HEK293 (cell line): ENCODE measurements around the gene TBX3.

Experiments used
- FEZF1 ChIP-seq: fragments of 450-650 bp; formaldehyde crosslinking; IDR thresholded peaks from 2 replicates; pipeline ENCODE4 v1.5.1; 2016; ENCODE audit warnings: missing biosample characterization, missing genetic modification characterization
- GFI1B ChIP-seq: fragments of 450-650 bp; formaldehyde crosslinking; IDR thresholded peaks from 2 replicates; pipeline ENCODE4 v1.5.1; 2016; ENCODE audit warnings: missing biosample characterization, missing genetic modification characterization
- GLI2 ChIP-seq: fragments of 450-650 bp; formaldehyde crosslinking; IDR thresholded peaks from 2 replicates; pipeline ENCODE4; 2017; ENCODE audit warnings: missing biosample characterization, missing genetic modification characterization, low read depth, borderline replicate concordance
- PBX3 ChIP-seq: sonication (generic); formaldehyde crosslinking; IDR thresholded peaks from 2 replicates; pipeline ENCODE4 v1.8.1; 2022; ENCODE audit warnings: mild to moderate bottlenecking, moderate library complexity, missing genetic modification reagents
- SETDB1 ChIP-seq: IDR thresholded peaks from one replicate; pipeline ENCODE4 v1.6.1; 2017; ENCODE audit warnings: mild to moderate bottlenecking, low read length, moderate library complexity, mixed read lengths; ENCODE audit not compliant: insufficient read length
- SP3 ChIP-seq: fragments of 450-650 bp; formaldehyde crosslinking; IDR thresholded peaks from 2 replicates; pipeline ENCODE4 v1.5.1; 2016; ENCODE audit warnings: missing biosample characterization, missing genetic modification characterization
- TRIM28 ChIP-seq: IDR thresholded peaks from 2 replicates; pipeline ENCODE4 v1.6.1; 2011; ENCODE audit warnings: low read length, control low read depth, borderline replicate concordance
- ZBTB21 ChIP-seq: fragments of 450-650 bp; formaldehyde crosslinking; IDR thresholded peaks from 2 replicates; pipeline ENCODE4 v1.5.1; 2017; ENCODE audit warnings: missing biosample characterization, missing genetic modification characterization
- ZFHX2 ChIP-seq: fragments of 450-650 bp; formaldehyde crosslinking; conservative IDR thresholded peaks from 2 replicates; pipeline ENCODE4 v1.5.1; 2016; ENCODE audit warnings: missing biosample characterization, missing genetic modification characterization
- ZFP3 ChIP-seq: fragments of 450-650 bp; formaldehyde crosslinking; IDR thresholded peaks from 2 replicates; pipeline ENCODE4 v1.5.1; 2016; ENCODE audit warnings: low read depth, missing biosample characterization, missing genetic modification characterization
- ZIC2 ChIP-seq: fragments of 450-650 bp; formaldehyde crosslinking; IDR thresholded peaks from 2 replicates; pipeline ENCODE4 v1.5.1; 2016; ENCODE audit warnings: missing biosample characterization, missing genetic modification characterization
- ZNF121 ChIP-seq: fragments of 450-650 bp; formaldehyde crosslinking; IDR thresholded peaks from 2 replicates; pipeline ENCODE4 v1.5.1; 2016; ENCODE audit warnings: missing biosample characterization, missing genetic modification characterization
- ZNF223 ChIP-seq: fragments of 450-650 bp; formaldehyde crosslinking; IDR thresholded peaks from 2 replicates; pipeline ENCODE4 v1.5.1; 2016; ENCODE audit warnings: missing biosample characterization, missing genetic modification characterization
- ZNF24 ChIP-seq: fragments of 450-650 bp; formaldehyde crosslinking; IDR thresholded peaks from 2 replicates; pipeline ENCODE4 v1.5.1; 2016; ENCODE audit warnings: missing biosample characterization, missing genetic modification characterization
- ZNF248 ChIP-seq: fragments of 450-650 bp; formaldehyde crosslinking; IDR thresholded peaks from 2 replicates; pipeline ENCODE4 v1.5.1; 2017; ENCODE audit warnings: missing biosample characterization, missing genetic modification characterization
- ZNF391 ChIP-seq: fragments of 450-650 bp; formaldehyde crosslinking; IDR thresholded peaks from 2 replicates; pipeline ENCODE4 v1.5.1; 2016; ENCODE audit warnings: low read depth, missing biosample characterization, missing genetic modification characterization, borderline replicate concordance
- ZNF394 ChIP-seq: fragments of 450-650 bp; formaldehyde crosslinking; IDR thresholded peaks from 2 replicates; pipeline ENCODE4 v1.5.1; 2016; ENCODE audit warnings: missing biosample characterization, missing genetic modification characterization, mild to moderate bottlenecking, moderate library complexity, borderline replicate concordance
- ZNF416 ChIP-seq: fragments of 450-650 bp; formaldehyde crosslinking; IDR thresholded peaks from 2 replicates; pipeline ENCODE4 v1.5.1; 2016; ENCODE audit warnings: missing biosample characterization, missing genetic modification characterization
- ZNF521 ChIP-seq: fragments of 450-650 bp; formaldehyde crosslinking; IDR thresholded peaks from 2 replicates; pipeline ENCODE4 v1.5.1; 2017; ENCODE audit warnings: missing biosample characterization, mild to moderate bottlenecking, missing genetic modification characterization
- ZNF624 ChIP-seq: fragments of 450-650 bp; formaldehyde crosslinking; IDR thresholded peaks from 2 replicates; pipeline ENCODE4 v1.5.1; 2017; ENCODE audit warnings: missing biosample characterization, missing genetic modification characterization
- ZNF768 ChIP-seq: fragments of 450-650 bp; formaldehyde crosslinking; IDR thresholded peaks from 2 replicates; pipeline ENCODE4 v1.5.1; 2018; ENCODE audit warnings: missing biosample characterization, mild to moderate bottlenecking, missing genetic modification characterization
- ZNF837 ChIP-seq: fragments of 450-650 bp; formaldehyde crosslinking; IDR thresholded peaks from 2 replicates; pipeline ENCODE4 v1.5.1; 2016; ENCODE audit warnings: missing biosample characterization, missing genetic modification characterization
- TF ChIP-seq, protein P1 (sequence below): fragments of 450-650 bp; formaldehyde crosslinking; IDR thresholded peaks from 2 replicates; pipeline ENCODE4 v1.5.1; 2016; ENCODE audit warnings: missing biosample characterization, missing genetic modification characterization
- TF ChIP-seq, protein P2 (sequence below): fragments of 450-650 bp; formaldehyde crosslinking; IDR thresholded peaks from 2 replicates; pipeline ENCODE4 v1.5.1; 2016; ENCODE audit warnings: missing biosample characterization, missing genetic modification characterization
- TF ChIP-seq, protein P3 (sequence below): fragments of 450-650 bp; formaldehyde crosslinking; IDR thresholded peaks from 2 replicates; pipeline ENCODE4 v1.5.1; 2016; ENCODE audit warnings: missing biosample characterization, missing genetic modification characterization, borderline replicate concordance
- TF ChIP-seq, protein P4 (sequence below): fragments of 450-650 bp; formaldehyde crosslinking; IDR thresholded peaks from 2 replicates; pipeline ENCODE4 v1.5.1; 2016; ENCODE audit warnings: missing biosample characterization, missing genetic modification characterization
- TF ChIP-seq, protein P5 (sequence below): fragments of 450-650 bp; formaldehyde crosslinking; IDR thresholded peaks from 2 replicates; pipeline ENCODE4 v1.5.1; 2016; ENCODE audit warnings: missing biosample characterization, missing genetic modification characterization

TBX3 gene

GRCh38 chr12:114655934-114656749 lies 27.8 kb downstream of the TBX3 start (continued):
- TF ChIP-seq, protein P1, sequence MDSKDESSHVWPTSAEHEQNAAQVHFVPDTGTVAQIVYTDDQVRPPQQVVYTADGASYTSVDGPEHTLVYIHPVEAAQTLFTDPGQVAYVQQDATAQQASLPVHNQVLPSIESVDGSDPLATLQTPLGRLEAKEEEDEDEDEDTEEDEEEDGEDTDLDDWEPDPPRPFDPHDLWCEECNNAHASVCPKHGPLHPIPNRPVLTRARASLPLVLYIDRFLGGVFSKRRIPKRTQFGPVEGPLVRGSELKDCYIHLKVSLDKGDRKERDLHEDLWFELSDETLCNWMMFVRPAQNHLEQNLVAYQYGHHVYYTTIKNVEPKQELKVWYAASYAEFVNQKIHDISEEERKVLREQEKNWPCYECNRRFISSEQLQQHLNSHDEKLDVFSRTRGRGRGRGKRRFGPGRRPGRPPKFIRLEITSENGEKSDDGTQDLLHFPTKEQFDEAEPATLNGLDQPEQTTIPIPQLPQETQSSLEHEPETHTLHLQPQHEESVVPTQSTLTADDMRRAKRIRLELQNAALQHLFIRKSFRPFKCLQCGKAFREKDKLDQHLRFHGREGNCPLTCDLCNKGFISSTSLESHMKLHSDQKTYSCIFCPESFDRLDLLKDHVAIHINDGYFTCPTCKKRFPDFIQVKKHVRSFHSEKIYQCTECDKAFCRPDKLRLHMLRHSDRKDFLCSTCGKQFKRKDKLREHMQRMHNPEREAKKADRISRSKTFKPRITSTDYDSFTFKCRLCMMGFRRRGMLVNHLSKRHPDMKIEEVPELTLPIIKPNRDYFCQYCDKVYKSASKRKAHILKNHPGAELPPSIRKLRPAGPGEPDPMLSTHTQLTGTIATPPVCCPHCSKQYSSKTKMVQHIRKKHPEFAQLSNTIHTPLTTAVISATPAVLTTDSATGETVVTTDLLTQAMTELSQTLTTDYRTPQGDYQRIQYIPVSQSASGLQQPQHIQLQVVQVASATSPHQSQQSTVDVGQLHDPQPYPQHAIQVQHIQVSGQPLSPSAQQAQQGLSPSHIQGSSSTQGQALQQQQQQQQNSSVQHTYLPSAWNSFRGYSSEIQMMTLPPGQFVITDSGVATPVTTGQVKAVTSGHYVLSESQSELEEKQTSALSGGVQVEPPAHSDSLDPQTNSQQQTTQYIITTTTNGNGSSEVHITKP (tag by site-specific recombination) = no peak
- no peak for TF ChIP-seq ZNF416 (tag by site-specific recombination)
- peak; percentile 95 for TF ChIP-seq ZIC2 (tag by site-specific recombination)
- TF ChIP-seq, protein P2, sequence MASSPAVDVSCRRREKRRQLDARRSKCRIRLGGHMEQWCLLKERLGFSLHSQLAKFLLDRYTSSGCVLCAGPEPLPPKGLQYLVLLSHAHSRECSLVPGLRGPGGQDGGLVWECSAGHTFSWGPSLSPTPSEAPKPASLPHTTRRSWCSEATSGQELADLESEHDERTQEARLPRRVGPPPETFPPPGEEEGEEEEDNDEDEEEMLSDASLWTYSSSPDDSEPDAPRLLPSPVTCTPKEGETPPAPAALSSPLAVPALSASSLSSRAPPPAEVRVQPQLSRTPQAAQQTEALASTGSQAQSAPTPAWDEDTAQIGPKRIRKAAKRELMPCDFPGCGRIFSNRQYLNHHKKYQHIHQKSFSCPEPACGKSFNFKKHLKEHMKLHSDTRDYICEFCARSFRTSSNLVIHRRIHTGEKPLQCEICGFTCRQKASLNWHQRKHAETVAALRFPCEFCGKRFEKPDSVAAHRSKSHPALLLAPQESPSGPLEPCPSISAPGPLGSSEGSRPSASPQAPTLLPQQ (tag by site-specific recombination) = peak; percentile 64; the same call in 1 of the 2 replicates
- no peak for TF ChIP-seq SETDB1
- TF ChIP-seq ZNF394 (tag by site-specific recombination) = peak; percentile 64; the same call in 1 of the 2 replicates
- TF ChIP-seq, protein P3, sequence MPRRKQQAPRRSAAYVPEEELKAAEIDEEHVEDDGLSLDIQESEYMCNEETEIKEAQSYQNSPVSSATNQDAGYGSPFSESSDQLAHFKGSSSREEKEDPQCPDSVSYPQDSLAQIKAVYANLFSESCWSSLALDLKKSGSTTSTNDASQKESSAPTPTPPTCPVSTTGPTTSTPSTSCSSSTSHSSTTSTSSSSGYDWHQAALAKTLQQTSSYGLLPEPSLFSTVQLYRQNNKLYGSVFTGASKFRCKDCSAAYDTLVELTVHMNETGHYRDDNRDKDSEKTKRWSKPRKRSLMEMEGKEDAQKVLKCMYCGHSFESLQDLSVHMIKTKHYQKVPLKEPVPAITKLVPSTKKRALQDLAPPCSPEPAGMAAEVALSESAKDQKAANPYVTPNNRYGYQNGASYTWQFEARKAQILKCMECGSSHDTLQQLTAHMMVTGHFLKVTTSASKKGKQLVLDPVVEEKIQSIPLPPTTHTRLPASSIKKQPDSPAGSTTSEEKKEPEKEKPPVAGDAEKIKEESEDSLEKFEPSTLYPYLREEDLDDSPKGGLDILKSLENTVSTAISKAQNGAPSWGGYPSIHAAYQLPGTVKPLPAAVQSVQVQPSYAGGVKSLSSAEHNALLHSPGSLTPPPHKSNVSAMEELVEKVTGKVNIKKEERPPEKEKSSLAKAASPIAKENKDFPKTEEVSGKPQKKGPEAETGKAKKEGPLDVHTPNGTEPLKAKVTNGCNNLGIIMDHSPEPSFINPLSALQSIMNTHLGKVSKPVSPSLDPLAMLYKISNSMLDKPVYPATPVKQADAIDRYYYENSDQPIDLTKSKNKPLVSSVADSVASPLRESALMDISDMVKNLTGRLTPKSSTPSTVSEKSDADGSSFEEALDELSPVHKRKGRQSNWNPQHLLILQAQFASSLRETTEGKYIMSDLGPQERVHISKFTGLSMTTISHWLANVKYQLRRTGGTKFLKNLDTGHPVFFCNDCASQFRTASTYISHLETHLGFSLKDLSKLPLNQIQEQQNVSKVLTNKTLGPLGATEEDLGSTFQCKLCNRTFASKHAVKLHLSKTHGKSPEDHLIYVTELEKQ (tag by site-specific recombination) = peak; percentile 87
- 0 out of 2 replicates have a peak, but pooled peaks have one; percentile 30 for TF ChIP-seq ZNF391
- no peak for TF ChIP-seq ZNF121
- peak; percentile 93 for TF ChIP-seq GLI2 (tag by site-specific recombination)
- TF ChIP-seq SP3 (tag by site-specific recombination) = no peak
- no peak for TF ChIP-seq ZFP3 (tag by site-specific recombination)
- peak; percentile 88 for TF ChIP-seq ZBTB21 (tag by site-specific recombination)
- TF ChIP-seq ZFHX2 (tag by site-specific recombination) = peak; percentile 78
- TF ChIP-seq, protein P4, sequence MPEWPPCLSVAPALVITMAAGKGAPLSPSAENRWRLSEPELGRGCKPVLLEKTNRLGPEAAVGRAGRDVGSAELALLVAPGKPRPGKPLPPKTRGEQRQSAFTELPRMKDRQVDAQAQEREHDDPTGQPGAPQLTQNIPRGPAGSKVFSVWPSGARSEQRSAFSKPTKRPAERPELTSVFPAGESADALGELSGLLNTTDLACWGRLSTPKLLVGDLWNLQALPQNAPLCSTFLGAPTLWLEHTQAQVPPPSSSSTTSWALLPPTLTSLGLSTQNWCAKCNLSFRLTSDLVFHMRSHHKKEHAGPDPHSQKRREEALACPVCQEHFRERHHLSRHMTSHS (tag by site-specific recombination) = peak; percentile 94
- no peak for TF ChIP-seq ZNF248 (tag by site-specific recombination)
- TF ChIP-seq FEZF1 (tag by site-specific recombination) = peak; percentile 100
- no peak for TF ChIP-seq ZNF521
- TF ChIP-seq ZNF768 (tag by site-specific recombination) = peak; percentile 63
- TF ChIP-seq, protein P5, sequence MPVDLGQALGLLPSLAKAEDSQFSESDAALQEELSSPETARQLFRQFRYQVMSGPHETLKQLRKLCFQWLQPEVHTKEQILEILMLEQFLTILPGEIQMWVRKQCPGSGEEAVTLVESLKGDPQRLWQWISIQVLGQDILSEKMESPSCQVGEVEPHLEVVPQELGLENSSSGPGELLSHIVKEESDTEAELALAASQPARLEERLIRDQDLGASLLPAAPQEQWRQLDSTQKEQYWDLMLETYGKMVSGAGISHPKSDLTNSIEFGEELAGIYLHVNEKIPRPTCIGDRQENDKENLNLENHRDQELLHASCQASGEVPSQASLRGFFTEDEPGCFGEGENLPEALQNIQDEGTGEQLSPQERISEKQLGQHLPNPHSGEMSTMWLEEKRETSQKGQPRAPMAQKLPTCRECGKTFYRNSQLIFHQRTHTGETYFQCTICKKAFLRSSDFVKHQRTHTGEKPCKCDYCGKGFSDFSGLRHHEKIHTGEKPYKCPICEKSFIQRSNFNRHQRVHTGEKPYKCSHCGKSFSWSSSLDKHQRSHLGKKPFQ (tag by site-specific recombination) = peak; percentile 59; the same call in 1 of the 2 replicates
- no peak; the same call in 1 of the 2 replicates for TF ChIP-seq ZNF223 (tag by site-specific recombination)
- TF ChIP-seq GFI1B (tag by site-specific recombination) = peak; percentile 55; the same call in 1 of the 2 replicates
- peak; percentile 56; the same call in 1 of the 2 replicates for TF ChIP-seq TRIM28
- TF ChIP-seq ZNF837 (tag by site-specific recombination) = no peak
- TF ChIP-seq ZNF624 (tag by site-specific recombination) = no peak
- TF ChIP-seq ZNF24 (tag by site-specific recombination) = peak; percentile 65; the same call in 1 of the 2 replicates
- no peak for TF ChIP-seq PBX3 (CRISPR knock-in tag)
